Umbilical cord (tissue), 2 donors: ENCODE results near the gene GOLGA6L7. TPM values are rescaled to one million over a fixed set of nuclear protein-coding genes. Genes with fewer than 3 reads are reported as not detected.
"Not testable (repeated sequence)": the region's sequence is repeated elsewhere in the genome, so short reads cannot be mapped to it uniquely, and the experiment has no call there.

ENCODE experiments used
- DNase-seq: peaks from one replicate; pipeline ENCODE4 v3.0.0-alpha.2; 2015; ENCODE audit warnings: low spot score
- total RNA-seq: library from RNA; depleted of rRNA; stranded (reverse); fragments of >200 nt; gene quantifications from one replicate; pipeline ENCODE4 v1.2.3, GENCODE V29; 2014; ENCODE audit warnings: low replicate concordance; ENCODE audit not compliant: insufficient read depth

GOLGA6L7 gene, protein sequence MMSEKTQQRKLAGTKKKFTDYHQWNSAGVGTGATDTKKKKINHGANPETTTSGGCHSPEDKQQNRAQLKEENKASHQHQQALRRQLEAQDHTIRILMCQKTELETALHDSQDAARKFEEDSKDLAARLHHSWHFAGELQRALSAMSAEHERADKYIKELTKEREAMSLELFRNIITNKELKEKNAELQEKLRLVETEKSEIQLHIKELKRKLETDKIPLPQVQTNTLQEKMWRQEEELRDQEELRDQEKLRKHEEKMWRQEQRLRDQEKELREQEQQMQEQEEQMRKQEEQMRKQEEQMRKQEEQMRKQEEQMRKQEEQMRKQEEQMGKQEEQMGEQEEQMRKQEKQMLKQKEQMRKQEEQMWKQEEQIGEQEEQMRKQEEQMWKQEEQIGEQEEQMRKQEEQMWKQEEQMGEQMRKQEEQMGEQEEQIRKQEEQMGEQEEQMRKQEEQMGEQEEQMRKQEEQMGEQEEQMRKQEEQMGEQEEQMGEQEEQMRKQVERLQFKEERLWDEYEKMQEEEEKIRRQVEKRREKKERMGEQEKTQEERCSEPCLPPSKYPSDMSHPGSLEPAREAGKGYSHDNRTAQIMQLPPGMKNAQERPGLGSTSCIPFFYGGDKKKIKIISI
- total RNA-seq = not detected

DNA sequence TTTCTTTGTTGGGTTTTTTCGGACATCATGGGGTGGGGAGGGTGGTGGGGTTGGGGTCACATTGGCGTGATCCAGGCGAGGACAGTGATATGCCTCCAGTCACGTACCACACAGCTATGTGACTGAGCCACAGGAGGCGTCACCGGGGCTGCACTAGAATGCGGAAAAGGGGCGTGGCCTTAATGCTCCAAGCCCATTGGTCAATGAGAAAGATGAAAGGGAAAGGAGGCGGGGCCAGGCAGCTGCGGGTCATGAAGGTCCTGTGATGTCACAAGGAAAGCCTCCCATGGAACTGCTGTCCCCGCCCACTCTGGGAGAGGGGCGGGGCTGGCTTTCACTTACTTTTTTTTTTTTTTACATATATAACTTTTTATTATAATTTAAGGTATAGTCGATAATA is at the start of gene GOLGA6L7:
GOLGA6L7 (minus strand) TSS at position 124 of the 400 bp plus-strand sequence; CDS start at position 29, 95 bp downstream.
- not testable (repeated sequence) for DNase-seq

DNA sequence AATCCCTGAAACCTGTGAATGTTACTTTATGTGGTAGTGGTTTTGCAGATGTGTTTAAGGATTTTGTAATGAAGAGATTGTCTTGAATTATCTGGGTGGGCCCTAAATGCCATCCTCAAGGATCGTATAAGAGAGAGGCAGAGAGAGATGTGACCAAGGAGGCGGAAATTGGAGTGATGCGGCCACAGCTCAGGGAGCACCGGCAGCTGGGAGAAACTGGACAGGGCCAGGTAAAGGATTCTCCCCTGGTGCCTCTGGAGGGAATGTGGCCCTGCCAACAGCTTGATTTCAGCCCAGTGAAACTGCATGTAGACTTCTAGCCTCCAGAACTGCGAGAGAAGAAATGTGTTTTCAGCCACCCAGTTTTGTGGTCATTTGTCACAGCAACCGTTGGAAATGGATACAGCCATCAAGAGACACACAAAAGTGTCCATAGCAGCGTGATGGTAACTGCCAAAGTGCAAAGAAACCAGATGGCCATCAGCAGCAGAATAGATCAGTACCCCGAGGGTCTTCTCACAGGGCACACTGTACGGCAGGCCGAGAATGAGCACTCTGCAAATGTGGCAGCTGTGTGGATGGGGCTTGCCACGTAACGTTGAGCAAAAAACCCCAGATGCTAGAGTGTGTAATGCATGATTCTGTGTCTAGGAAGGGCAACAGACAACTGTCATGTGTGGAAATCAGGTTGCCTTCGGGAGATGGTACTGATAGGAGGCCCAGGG is 49.6 kb upstream of the GOLGA6L7 start:
- no peak for DNase-seq

DNA sequence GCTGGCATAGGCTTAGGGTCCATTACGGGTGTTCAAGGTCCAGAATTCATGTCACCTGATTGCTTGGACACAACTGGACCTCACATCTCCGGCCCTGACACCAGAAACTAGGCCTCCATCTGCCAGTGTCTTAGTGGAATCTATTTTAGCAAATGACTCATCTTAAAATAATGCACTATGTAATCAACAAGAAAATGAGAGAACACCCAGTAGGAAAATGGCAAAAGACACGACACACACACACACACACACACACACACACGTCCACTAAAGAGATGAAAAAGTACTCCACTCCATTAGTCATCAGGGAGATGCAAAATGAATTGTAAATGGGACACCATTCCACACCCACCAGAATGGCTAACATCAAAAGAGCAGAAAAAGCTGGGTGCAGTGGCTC is 48.5 kb upstream of the GOLGA6L7 start:
- DNase-seq = peak; percentile 21

DNA sequence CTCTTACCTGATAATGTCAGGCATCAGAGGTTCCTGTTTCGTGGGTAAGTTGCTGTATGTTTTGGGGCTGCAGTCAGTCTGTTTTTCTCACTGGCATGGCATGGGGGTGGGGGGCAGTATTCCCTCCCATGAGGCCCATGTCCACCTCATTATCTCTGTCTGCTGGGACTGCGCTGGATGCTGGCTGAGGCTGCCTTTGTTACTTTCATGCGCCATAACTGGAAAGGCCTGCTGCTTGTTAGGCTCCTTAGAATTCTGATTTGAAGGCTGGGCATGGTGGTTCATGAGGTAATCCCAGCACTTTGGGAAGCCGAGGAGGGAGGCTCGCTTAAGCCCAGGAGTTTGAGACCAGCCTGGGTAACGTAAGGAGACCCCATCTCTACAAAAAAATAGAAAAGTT is 47.1 kb upstream of the GOLGA6L7 start:
- DNase-seq = no peak

DNA sequence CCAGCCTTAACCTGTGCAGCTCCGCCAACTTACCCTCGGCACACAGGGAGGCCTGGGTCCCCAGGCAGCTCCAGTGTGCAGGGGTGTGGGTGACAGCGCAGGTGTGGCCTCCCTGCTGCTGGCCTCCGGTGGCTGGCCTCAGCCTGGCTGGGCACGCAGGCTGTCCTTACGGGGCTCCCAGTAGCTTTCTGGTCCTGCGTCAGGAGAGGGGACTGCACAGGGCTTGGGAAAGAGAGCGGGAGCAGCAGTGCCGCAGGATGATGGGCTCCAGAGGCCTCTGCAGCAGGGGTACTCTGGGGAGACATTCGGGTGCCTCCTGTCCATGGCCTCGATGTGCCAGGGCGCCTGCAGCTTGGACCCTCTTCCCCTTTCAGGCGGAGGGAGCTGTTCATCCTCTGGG is 46.7 kb upstream of the GOLGA6L7 start:
- no peak for DNase-seq

DNA sequence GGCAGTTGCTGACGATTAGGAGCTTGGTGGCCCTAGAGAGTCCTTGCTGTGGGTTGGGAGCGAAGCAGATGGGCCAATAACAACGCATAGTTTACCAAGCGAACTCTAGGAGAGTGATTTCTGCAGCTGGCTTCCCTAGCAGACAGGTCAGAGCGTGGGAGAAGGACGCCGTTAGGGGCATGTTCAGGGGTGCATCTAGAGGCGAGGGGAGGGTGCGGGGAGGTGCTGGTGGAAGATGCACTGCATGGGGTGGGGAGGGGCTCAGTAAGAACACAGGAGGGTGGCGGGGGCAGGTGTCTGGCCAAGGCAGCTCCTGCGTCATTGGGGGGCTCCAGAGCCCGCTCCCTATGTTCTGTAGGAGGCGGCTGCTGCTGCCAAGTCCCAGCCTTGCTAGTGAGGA is 46.2 kb upstream of the GOLGA6L7 start:
- DNase-seq = no peak

DNA sequence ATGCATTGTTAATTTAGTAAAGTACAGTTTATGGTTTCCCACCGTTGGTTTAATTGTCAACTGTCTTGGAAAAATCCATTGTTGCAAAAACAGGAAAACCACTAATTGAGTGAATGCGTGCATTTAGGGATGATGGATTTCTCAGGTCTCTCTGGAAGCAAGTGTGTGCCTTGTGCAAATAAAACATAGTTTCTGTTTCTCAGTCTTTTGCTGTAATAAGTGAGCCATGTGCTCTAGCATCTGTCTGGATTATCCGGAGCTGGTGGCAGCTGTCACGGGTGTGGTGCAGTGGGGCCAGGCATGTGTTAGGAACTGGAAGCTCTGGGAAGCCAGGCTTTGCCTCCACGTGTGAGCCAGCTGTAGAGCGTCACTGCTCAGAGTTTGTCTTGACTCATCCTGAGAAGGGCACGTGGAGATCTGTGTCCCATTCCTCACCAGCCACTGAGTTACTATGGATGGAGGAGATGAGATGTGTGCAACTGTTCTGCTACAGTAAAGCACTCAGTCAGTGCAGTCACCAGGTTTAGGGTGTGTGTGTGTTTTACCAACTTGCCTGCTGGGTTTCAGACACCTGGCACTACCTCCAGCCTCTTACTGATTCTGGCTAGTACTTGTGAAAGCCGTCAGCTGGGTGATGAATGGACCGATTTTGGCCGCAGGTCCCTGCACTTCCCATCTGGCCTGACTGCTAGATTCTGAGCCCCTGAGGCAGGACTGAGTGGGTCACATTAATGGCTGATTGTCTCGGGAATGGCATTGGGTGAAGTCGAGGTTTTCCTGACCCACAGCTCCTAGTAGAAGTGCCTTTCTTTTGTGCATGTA is 44.6 kb upstream of the GOLGA6L7 start:
- DNase-seq = no peak

DNA sequence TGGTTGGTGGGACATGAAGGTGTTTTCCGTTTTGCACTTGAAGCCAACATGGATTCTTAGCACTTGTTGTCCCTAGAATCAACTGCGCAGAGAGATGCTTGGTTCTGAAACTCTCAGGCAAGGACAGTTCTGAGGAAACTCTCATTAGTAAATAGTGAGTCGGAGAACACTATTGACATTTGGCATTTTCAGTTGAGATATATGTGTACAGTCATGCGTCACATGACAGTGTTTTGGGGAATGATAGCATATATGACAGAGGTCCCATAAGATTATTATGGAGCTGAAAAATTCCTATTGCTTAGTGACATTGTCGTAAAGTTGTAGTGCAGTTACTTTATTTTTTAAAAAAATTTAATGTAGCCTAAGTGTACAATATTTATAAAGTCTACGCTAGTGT is 43.1 kb upstream of the GOLGA6L7 start:
- DNase-seq = no peak

DNA sequence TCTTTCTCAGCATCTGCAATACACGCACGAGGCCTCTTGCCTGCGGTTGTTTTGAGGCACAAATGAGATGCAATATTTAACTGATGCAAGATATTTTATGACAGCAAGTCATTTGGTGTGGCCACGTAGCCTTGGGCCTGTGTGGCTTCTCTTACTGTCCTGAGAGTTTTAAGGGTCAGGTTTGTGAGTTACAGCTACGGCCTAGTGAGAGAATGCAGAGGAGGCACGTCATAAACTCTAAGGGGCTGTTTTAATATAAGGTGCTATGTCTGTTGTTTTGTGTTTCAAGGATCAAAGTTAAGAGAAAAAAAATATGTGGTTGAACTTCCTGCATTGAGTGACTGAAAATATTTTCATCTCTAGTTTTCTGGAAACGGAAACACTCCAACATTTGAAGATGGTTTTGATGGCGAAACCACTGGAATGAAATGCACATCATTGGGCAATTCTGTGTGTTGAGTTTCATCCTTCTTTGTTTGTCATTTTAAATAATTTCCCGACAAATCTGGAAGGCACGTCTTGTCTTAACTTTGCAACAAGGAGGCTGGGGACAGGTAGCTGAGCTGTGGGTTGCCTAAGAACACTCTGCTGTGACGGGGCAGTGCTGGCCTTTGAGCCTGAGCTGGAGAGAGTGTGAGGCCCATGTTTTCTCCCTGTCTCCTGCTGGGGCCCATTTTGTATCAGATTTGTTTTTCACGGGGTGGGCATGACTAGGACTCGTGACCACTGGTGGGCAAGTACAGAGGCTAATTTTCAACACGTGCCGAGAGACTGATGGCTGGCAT is 42.5 kb upstream of the GOLGA6L7 start:
- DNase-seq = no peak

DNA sequence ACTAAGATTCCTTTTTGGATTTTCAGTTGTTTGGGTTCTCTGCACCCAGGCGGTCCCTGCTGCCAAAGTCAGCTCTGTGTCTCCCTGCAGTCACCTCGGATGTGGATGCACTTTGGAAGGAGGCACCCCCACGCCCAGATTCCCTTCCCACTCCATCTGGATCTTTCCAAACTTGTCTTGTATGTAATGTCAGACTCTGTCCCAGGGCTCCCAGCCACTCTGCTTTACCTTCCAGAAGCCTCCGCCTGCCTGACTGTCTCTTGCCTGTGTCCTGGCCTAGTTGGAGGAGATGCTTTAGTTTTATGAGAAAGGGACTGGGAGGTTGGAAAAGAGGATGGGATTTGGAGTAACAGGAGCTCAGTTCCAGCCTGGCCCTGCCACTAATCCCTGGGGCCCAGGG is 41.8 kb upstream of the GOLGA6L7 start:
- not testable (repeated sequence) for DNase-seq

DNA sequence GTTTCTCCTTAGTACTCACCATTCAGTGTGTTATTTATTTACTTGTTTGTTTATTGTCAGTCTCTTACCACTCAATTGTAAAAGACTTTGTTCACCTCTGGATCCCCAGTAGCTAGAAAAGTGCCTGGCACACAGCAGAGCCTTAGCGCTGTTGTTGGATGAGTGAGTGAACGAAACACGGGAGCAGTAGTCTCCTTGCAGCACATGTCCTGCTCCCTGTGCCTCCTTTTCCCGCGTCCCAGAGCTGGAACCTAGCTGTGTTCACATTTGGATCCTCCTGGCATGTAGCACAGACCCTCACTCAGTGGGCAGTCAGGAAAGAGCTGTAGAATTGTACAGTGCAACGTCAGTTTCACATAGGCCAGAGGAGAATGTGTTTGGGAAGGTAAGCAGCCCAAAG is 41.4 kb upstream of the GOLGA6L7 start:
- not testable (repeated sequence) for DNase-seq

DNA sequence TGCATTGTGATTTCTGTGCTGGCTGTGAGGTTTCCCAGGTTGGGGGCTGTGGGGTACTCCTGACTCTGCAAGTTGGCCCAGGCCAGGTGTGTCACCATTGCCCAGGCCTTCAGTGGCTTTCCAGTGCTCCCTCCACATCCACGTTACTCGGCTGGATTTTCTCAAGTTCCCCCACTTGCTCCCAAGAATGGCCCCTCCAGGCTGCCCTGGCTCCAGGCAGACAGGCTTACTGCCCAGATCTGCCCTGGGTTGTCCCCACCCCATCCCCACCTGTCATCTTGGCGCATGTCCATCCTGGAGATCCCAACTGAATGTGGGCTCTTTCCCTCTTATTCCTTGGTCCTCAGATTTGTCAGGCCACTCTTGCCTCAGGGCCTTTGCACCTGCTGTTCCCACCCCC is 40.9 kb upstream of the GOLGA6L7 start:
- no peak for DNase-seq

DNA sequence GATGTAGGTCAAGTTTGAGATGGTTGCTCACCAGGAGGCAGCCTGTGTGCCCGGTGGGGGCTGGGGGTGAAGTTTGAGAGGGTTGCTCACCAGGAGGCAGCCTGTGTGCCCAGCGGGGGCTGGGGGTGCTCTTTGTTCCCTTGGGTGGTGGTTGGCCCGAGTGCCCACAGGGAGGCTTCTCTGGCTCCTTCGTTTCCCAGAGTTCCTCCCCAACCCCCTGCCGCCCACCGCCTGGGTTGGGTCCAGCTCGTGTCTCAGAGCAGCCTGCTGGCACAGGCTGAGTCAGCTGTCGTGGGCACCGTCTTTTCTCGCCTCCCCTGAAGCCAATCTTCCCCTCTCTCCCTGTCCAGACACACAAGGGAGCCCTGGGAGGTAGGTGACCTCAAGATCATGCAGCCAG is 40.5 kb upstream of the GOLGA6L7 start:
- DNase-seq = no peak

DNA sequence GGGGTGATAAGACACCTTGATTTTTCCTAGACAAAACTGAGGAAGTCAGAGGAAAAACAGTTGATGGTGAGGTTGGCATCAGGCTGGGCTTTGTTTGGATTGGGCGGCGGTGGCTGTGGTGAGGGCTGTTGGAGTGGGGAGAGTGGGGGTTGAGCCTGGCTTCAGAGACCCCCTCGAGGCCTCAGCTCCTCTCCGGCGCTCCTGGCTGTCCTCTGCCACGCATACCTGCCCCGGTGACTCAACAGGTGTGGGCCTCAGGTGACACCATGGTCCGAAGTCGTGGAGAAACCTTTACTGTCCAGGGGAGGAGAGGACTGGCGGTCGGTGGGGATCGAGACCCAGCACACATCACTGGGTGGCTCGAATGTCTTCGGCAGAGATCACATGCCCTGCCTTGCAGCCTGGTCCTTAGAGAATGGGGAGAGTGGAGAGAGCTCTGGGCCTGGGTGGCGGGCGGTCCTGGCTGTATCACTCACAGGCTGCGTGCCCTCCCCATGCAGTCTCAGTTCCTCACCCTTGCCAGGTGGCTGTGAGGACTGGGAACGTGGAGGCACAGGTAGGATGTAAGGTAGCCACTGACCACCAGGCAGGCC is 40.0 kb upstream of the GOLGA6L7 start:
- no peak for DNase-seq

DNA sequence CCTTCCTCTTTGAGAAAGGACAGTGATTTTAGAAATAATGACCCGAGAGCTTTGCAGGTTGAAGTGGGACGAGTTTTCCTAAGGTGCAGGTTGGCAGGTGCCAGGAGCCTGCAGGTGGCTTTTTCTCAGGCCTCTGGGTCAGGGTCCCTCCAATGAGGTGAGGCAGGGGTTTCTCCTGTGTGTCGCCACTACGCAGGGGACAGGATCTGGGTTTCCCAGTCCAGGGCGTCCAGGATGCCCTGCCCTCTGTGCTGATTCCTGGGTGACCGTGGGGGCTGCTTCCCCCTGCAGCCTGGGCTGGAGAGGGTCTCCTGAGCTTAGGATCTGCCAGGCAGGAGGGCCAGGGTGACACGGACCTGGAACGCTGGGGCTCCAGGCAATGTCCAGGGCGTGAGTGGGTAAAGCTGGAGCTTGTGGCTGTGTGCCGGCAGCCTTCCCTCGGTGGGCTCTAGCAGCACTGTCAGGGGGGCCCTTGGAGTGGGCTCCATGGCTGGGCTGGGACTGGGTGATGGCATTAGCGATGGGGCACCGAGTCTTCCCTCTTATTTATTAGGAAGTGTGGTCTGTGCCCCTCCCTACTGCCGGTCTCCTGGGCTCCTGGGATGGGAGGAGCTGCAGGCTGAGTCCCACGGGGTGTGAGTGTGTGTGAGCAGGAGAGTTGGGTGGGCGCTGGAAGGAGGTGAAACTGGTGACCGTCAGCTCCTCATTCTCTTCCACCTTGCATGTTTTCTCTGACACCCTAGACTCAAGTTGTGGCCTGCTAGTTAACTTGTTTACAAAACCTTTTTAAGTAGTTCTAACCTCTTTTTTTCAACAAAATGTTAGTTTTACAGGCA is 39.1 kb upstream of the GOLGA6L7 start:
- no peak for DNase-seq

DNA sequence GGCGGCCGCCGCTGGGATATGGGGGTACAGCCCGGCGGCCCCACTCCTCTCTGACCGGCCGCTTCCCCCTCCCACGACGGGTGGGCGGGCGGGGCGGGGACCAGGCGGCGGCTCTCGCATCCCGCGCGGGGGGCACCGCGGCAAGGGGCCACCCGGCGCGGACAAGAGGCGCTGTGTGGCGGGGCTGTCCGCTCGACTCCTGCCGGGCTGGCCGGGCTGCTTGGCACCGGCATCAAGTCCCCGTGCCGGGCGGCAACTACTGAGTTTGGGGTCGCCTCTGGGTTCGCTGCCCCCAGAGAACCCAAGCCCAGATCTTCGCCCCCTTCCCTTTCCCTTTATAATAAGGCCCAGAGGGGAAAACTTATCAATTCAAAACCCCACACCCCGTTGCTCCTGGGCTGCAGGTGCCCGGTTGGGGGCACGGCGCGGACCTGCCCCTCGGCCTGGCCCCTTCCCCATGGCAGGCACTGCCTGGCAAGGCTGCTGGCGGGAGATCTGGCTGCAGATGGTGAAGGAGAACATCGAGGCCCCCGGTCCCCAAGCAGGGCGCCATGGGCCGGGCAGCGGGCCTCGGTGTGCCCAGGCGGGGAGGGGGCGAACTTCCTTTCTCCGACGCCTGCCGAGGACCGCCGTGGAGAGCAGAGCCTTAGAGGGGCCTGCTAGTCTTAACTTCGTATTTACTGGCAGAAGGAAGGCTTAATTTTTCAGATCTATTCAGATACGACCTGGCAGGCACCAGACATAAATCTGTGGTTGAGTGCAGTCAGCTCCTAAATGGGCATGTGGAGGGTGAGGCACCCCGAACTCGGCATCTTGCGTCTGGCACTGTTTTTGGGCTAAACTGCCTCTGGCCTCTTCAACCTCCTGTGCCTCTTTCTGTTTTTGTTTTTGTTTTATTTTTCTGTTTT is 38.2 kb upstream of the GOLGA6L7 start:
- DNase-seq = no peak

DNA sequence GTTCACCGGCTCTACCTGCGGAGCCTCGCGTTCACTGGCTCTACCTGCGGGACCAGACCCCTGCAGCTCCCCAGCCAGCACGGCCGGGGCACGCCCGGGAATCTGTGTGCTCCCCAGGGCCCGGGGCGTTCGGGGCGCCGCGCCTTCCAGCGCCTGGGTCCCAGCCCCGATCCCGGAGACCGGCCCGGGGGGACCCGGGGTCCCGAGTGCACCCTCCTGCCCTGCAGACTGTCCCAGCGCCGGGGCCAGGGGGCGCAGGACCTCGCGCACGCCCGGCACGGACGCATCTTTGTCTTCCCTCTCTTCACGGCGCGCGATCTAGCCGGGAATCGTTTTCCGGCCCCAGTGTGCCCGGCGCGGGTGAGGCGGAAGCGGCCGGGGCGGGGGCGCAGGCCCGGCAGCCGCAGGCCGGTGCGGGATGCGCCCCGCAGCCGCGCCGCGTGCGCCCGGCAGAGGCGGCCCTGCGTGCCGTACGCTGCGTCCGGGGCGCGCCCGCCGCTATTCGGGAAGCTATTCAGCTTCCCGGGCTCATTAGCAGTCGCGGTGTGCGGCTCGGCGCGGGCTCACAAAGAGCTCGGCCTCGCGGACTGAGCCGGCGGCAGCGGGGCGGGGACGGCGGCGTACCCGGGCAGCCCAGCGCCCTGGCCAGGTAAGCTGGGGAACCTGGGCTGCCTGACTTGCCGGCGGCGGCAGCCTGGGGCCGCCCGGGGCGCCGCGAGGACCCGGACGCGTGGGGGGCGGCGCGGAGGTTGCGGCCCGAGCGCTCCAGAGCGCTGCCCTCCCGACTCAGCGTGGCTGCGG is 37.4 kb upstream of the GOLGA6L7 start, which contains the start of gene APBA2:
APBA2 (plus strand) TSS at position 345 of the 801 bp plus-strand sequence. CDS start 167,911 bp downstream, outside the sequence.
- DNase-seq = peak; percentile 12
